ENCODE results near the gene CARMIL3.
"Not testable (repeated sequence)": the region's sequence is repeated elsewhere in the genome, so short reads cannot be mapped to it uniquely, and the experiment has no call there.

CARMIL3 gene

DNA sequence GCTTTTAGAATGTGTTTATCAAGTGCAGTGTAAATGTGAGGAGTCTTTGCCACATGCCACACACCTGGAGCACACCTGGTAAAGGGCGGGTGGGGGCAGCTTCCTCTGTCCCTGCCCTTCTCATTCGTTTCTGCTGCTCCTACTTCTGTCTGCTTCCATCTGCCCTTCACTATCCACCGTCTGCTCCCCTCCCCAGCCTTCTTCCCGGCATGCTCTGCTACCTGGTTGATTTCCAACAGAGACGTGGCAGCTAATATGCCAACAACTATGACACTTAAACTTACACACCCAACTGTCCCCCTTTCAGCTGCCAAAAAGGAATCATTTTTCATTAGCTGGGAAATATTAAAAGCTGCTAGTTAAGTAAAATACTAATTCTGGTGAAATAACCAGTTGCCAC lies 9.1 kb upstream of the CARMIL3 start:
- no peak for DNase-seq

DNA sequence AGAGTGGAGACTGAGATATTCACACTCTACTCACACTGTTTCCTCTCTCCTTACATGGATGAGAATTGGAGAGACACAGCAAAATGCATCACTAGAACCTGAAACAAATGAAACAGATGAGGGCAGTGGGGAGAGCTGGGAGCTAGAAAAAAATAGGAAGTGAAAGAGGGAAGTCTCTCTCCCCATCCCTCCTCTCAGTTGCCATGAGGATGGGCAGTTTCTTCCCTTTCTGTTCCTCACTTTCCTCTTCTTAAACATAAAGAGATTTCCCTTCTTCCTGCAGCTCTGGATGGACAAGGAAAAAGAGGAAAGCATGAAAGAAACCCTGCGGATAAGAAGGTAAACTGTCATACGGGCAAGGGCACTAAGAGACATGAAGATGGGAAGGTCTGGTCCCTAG lies 2.8 kb upstream of the CARMIL3 start:
- not testable (repeated sequence) for DNase-seq

DNA sequence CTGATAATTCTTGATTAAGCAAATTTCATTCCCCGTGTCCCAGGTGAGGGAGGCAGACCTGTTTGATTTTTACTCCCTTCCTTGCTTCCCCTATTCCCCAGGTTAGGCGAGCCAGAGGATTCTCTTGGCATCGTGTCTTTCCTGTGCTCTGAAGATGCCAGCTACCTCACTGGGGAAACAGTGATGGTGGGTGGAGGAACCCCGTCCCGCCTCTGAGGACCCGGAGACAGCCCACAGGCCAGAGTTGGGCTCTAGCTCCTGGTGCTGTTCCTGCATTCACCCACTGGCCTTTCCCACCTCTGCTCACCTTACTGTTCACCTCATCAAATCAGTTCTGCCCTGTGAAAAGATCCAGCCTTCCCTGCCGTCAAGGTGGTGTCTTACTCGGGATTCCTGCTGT lies 1.1 kb upstream of the CARMIL3 start:
- not testable (repeated sequence) for DNase-seq

DNA sequence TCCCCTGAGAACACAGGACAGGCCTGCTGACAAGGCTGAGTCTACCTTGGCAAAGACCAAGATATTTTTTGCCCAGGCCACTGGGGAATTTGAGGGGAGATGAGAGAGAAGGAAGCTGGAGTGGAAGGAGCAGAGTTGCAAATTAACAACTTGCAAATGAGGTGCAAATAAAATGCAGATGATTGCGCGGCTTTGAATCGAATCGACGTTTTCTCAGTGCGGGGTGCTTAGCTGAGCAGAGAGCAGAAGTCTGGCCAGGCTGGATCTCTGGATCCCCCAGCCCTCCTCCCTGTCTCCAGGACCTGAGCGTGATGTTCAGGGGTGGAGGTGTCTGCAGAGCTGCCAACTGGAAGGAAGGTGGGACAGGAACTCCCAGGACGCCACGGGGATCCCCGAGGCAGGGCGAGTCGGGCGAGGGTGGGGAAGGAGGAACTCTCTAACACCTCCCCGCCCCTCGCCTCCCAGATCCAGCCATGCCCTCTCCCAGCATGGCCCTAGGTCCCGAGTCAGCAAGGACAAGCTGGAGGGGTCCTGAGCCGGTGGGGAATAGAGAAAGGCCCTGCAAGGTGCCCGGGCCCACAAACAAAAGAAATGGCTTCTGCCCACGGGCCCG lies 527 bp upstream of the CARMIL3 start:
- DNase-seq: no peak

DNA sequence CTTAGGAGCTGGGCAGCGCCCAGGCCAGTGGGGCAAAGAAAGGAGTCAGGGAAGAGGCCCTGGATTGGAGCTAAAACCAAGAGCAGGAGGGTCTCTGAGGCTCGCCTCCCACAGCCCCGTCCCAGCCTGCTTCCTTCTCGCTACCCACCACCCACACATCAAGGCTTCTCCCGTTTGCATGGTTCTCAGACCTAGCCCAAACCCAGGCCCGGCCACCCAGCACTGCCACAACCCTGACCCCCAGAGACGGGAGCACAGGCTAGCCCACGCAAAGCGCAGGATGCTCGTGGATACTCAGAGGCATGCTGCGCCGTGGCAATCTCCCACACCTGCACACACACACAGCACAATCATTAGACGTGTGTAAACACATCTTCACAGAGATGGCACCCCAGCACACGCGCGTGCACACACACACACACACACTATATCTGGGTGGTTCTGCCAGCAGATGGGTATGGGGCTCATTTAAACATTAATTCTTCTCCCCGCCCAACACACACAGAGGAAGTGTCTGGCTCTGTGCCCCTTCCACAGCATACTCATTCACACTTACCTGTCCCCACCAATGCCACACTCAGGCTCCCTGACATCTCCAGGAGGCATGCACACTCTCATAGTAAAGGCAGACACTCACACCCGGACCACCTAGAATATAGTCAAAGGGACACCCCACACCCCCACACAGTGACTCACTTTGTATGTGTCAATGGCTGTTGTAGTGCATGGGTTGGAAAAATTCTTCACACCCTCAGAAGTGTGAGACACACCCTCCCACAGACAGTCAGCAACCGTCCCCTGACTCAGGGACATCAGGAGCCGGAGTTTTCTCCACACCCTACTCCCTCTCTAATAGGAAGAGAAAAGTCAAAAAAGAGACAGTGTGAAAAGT lies 1.1 kb downstream of the CARMIL3 start:
- DNase-seq: no peak

DNA sequence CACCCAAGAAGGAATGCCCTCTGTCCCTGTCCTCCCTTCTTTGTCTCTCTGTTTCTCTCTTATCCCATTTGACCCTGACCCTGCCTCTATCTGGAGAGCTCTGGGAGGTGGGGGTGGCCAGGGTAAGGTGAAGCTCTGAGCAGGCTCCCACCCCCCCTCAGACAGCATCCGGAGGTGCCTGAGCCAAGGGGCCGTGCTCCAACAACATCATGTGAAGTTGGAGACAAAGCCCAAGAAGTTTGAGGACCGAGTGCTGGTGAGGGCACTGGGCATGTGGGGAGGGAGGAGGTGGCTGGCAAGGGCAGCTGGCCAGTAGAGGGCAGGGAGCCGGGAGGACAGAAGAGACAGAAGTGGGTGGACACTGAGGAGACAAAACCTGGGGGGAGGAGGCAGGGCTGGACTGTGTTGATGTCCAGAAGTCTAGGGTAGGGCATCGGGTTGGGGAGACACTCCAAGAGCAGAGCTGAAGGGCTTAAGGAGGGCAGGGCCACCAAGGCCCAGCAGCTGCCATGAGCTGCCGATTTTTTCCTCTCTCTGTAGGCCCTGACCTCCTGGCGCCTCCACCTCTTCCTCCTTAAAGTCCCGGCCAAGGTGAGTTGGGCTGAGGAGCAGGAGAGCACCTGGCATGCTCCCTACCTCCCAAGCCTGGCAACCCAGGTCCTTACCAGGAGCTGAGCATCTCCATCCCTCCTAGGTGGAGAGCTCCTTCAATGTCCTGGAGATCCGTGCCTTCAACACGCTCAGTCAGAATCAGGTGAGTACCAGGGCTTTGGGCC lies 1.9 kb downstream of the CARMIL3 start:
- DNase-seq: no peak

DNA sequence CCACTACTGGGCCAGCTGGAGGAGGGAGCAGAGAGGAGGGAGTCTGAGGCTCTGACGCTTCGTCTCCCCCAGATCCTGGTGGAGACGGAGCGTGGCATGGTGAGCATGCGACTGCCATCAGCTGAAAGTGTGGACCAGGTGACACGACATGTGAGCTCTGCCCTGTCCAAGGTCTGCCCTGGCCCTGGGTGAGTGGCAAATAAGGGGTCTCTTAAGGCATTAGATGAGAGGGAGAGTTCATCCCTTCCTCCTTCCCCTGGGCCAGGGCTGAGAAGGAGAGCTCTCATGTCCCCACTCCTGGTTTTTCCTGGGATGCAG lies 2.5 kb downstream of the CARMIL3 start:
- no peak for DNase-seq

DNA sequence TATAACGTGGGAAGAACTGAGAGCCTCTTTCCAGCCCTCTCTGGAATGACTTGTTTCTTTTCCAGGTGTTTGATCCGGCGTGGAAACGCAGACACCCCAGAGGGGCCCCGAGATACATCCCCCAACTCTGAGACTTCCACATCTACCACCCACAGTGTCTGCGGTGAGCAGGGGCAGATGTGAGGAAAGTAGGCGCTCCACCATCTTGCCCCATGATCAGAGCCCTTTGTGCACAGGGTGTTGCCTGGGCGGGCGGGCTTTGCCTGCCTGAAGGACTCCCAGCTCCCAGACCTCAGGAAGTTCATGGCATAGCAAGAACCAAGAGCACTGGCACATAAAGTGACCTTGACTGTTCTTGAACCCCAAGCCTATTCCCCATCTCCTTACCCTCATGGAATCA lies 2.8 kb downstream of the CARMIL3 start:
- no peak for DNase-seq

DNA sequence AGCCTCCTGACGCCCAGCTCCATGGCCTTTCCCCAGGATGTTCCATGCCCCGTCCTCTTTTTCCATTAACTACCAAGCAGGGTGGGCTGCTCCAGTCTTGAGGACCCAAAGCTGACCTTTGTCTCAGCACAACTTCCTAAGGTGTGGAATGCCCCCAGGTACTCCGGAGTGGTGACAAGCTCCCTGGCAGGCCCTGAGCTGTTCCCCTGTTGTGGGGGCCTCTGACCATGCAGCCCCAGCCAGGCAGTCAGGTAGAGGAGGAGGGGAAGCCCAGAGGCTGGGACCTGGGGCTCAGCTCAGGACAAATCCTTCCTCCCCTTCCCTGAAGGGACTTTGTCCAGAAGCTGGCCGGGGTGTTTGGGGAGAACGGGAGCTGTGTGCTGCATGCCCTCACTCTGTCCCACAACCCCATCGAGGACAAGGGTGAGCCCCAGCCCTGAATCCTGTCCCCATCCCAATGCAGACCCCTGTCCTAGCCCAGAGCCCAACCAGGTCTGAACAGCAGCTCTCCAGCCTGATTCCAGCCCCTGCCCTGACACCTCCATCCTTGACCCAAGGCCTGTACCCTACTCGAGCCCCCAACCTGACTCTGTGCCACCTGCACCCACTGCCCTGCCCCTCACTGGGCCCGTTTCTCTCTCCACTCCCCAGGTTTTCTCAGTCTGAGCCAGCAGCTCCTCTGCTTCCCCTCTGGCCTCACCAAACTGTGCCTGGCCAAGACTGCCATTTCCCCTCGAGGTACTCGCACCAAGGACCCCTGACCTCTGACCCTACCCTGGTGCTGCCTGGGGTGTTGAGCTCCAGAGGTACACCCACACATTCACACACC lies 4.4 kb downstream of the CARMIL3 start:
- no peak for DNase-seq

DNA sequence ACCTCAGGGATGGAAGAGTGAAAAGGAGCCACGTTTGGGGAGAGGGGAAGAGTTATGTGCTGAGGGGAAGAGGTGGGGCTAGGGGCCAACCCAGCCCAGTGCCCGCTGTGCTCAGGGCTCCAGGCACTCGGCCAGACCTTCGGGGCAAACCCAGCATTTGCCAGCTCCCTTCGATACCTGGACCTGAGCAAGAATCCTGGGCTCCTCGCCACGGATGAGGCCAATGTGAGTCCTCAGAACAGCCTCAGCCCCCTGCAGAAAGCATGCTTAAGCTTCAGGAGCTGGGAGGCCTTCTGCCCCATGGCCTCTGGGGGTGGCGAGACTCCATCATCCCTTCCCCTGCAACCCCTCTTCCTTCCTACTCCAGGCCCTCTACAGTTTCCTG lies 5.0 kb downstream of the CARMIL3 start:
- DNase-seq: no peak

DNA sequence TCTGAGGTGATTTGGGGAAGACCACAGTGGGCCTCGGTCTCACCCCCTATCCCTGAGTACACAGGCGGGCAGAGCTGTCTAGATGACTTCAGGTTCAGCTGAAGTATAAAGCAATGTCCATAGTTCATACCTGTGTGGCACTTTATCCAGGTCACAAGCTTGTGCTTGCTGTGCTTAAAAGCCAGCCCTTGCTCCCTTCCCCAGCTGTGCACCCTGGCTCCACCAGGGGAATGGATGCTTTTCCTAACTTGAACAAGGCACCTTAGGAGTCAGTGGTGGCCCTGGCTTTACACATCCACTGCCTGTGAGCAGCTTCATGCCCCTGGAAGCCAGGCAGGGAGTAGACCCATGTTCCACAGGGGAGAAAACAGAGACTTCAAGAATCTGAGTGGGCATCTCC lies 5.5 kb downstream of the CARMIL3 start:
- DNase-seq: no peak

DNA sequence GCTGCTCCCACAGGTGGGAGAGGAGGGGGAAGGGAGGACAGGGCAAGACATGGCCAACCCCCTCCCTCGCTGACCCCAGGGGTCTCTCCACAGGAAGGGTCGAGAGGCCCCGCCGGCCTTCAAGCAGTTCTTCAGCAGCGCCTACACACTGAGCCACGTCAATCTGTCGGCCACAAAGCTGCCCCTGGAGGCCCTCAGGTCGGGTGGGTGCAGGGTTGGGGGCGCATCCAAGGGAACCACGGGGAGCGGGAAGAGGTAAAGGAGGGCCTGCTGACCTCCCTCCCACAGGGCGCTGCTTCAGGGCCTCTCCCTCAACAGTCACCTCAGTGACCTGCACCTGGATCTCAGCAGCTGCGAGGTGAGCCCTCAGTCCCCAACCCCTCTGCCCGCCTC lies 6.1 kb downstream of the CARMIL3 start:
- no peak for DNase-seq

DNA sequence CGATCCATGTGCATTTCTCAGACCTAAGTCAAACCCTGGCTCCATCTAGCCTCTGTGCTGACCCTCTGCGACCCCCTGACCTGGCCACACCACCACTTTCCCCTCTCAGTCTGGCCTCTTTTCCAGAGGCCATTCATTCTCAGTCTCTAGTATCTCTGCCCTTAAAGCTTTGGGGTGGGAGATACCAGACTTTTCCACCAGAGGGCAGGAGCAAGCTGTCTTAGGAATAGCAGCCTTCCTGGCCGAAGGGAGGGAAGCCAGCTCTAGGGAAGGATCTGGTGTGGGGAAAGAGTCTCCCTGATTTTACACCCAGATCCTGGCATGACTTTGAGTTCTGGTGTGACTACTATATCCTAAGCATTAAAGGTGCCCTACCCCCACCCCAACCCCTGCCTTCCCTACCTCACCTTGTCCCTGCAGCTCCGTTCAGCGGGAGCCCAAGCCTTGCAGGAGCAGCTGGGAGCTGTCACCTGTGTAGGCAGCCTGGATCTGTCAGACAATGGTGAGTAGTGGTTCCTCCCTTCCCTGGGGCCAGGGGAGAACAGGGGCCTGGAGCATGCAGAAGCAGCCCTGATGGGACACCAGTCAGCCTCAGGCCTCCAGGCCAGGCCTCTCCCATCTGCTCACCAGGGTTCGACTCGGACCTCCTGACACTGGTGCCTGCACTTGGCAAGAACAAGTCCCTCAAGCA lies 6.6 kb downstream of the CARMIL3 start:
- DNase-seq: no peak

DNA sequence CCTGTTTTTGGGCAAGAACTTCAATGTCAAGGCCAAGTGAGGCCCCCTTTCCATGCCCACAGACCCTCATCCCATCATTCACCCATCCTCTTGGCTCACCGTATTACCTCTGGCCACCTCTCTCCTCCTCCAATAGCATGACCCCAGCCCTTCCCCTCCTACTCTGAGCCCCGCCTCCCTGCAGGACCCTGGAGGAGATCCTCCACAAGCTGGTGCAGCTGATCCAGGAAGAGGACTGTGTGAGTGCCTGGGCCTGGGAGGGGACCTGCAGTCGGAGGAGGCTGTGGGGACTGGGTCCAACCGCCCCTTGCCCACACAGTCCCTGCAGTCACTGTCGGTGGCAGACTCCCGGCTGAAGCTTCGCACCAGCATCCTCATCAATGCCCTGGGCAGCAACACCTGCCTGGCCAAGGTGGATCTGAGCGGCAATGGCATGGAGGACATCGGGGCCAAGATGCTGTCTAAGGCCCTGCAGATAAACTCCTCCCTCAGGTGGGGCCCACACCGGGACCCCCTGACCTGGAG lies 7.2 kb downstream of the CARMIL3 start:
- DNase-seq: no peak

DNA sequence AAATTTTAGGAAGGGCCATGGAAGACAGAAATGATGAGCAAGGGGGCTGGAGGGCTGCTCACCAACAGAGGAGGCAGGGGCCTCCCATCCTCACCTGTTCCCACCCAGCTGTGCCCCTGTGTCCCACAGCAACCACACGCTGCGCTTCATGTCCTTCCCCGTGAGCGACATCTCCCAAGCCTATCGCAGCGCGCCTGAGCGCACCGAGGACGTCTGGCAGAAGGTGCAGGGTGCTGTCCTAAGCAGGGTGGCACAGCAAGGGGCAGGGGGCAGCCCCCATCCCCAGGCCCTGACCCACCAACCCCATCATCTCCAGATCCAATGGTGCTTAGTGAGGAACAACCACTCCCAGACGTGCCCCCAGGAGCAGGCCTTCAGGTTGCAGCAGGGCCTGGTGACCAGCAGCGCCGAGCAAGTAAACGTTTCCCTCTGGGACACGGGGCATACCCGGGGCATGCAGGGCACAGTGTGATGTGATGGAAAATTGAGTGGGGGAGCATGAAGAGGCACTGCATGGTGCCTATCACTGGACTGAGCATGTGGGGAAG lies 8.1 kb downstream of the CARMIL3 start:
- no peak for DNase-seq

DNA sequence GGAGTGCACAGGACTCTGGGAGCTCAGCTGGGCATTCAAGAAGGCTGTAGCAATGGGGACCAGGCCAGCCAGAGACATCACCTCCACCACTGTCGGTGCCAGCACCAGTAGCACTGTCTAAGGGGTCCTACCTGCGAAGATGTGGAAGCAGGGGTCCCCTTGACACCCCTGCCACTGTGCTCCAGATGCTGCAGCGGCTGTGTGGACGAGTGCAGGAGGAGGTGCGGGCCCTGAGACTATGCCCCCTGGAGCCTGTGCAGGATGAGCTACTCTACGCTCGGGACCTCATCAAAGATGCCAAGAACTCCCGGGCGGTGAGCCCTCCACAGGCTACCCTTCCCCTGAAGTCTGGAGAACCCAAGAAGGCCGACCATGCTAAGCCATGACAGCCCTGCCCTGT lies 8.6 kb downstream of the CARMIL3 start:
- DNase-seq: no peak

DNA sequence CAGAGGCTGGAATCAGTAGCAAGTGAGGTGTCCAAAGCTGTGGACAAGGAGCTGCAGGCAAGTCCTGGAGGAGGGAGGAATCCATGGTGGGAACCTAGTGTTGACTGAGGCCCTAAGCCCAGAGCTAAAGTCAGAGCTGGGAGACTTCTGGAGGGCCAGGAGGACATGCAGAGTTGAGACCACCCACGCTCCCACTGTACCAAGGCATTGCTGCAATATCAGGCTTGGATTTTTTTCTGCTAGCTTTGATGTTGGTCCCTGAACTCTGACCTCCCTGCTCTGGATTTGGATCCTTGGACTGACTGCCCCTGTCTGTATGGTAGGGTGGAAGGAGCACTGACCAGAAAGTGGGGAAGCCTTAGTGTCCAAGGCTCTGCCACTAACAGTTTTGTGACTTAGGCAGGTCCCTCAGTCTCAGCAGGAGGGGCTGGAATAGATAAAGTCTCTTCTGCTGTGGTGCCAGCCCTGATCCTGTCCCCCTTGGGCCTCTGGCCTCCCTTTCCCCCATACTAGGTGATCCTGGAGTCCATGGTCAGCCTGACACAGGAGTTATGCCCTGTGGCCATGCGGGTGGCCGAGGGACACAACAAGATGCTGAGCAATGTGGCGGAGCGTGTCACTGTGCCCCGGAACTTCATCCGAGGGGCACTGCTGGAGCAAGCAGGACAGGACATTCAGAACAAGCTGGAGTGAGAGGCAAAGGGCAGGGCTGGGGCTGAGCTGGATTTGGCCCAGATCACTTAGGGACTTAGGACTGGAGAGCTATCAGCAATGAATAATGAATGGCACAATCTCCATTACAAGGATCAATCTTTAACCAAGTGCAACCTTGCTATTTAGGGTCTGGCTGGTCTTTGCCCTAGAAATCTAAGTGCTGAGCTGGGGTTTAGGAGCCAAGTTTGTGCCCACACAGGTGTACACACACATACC lies 9.4 kb downstream of the CARMIL3 start:
- no peak for DNase-seq

DNA sequence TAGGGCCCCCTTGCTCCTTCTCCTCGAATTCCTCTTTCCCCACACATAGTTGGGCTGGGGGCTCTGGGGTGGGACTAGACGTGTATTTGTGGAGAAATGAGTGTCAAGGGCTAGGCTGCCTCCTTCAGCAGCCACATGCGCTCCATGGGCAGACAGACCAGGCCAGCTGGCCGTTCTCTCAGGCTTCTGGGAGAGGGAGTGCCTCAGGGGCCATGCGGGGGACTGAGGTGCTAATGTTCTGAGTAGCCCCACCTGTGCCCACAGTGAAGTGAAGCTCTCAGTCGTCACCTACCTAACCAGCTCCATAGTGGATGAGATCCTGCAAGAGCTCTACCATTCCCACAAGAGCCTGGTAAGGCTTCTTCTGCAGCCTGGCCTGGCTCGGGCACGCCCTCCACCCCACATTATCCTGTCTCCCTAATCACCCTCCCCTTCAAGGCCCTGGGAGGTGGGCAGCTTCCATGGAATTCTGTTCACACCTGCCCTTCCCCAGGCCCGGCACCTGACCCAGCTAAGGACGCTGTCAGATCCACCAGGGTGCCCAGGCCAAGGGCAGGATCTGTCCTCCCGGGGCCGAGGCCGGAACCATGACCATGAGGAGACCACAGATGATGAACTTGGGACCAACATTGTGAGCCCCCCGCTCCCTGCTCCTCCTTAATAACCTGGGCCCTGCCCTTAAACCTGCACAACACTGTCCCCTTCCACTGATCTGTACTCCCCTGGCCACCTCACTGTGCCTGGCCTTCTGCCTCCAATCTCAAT lies 10.6 kb downstream of the CARMIL3 start:
- no peak for DNase-seq

DNA sequence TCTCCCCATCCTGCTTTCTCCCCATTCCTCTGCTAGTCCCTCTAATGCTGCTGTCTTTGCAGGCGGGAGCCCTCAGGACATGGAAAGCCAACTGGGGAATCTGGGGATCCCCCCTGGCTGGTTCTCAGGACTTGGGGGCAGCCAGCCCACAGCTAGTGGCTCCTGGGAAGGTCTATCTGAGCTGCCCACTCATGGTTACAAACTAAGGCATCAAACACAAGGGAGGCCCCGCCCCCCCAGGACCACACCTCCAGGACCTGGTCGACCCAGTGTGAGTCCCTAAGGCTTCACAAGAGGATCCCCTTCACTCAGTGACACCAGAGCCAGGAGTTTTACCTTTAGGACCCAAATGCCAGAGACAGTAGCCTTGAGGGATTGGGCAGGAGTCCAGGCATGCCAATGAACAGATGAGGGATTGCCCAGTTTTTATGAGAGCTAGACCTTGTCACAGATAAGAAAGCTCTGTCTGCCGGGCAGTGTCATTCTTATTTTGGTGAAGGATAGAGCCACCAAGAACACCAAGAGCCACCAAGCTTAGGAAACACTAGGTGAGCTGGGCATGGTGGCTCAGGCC lies 11.5 kb downstream of the CARMIL3 start:
- no peak for DNase-seq

Data from activated effector memory CD4-positive, alpha-beta T cell treated with Interleukin-2 at 50 U/mL for 16 hours (primary cell).